GM21381 (cell line): ENCODE data around the gene CPLX3.
A peak's percentile ranks its signal among the peaks of the same experiment; 100 is the strongest.

Source experiments
- ATAC-seq: cut with Tn5 transposase; IDR thresholded peaks from one replicate; pipeline ENCODE4 v1.9.1; 2021; ENCODE audit warnings: mild to moderate bottlenecking, moderate library complexity; ENCODE audit not compliant: unreplicated experiment

CPLX3 gene

GRCh38 chr15:74869726-74870407, 43.4 kb downstream of the CPLX3 start:
- peak; percentile 49 for ATAC-seq

- ATAC-seq: no peak
These were observed 44.2 kb downstream of the CPLX3 start for GRCh38 chr15:74870436-74871215.

- ATAC-seq: no peak
These were observed 46.2 kb downstream of the CPLX3 start for GRCh38 chr15:74872702-74873035.

GRCh38 chr15:74873036-74873755, 46.8 kb downstream of the CPLX3 start, which contains the start of gene SCAMP2:
TSS of gene SCAMP2 (minus strand) at chr15:74873365. CDS start at chr15:74873255, 110 bp downstream.
- peak; percentile 67 for ATAC-seq

- ATAC-seq: no peak
These were observed 47.5 kb downstream of the CPLX3 start for GRCh38 chr15:74873756-74874424.

- ATAC-seq: no peak
These were observed 51.8 kb downstream of the CPLX3 start for GRCh38 chr15:74878273-74878672.
